Activated CD8-positive, alpha-beta memory T cell treated with anti-CD3 and anti-CD28 coated beads for 36 hours (primary cell): Measurements from ENCODE around the gene PFKFB3. TPM values are rescaled to one million over a fixed set of nuclear protein-coding genes. Genes with fewer than 3 reads are reported as not detected.
"Not testable (repeated sequence)": the region's sequence is repeated elsewhere in the genome, so short reads cannot be mapped to it uniquely, and the experiment has no call there.

Experiments
- CTCF ChIA-PET: fragments of 350-600 bp; sonication (Branson Sonifier 250); formaldehyde crosslinking; loops from one replicate; lab custom pipeline; 2021; ENCODE audit warnings: antibody characterized with exemption; lab: Charles Lee
- POLR2A ChIA-PET: fragments of 350-600 bp; sonication (Branson Sonifier 250); formaldehyde crosslinking; loops from one replicate; lab custom pipeline; 2021; ENCODE audit warnings: antibody characterized with exemption; lab: Charles Lee
- total RNA-seq, 2 experiments: library from RNA; stranded (reverse); gene quantifications; one replicate each; pipeline ENCODE4 v1.2.3, GENCODE V29; 2021

The PFKFB3 gene
- total RNA-seq, 2 experiments from 2014 or later: 81.9 to 82.1 TPM

DNA sequence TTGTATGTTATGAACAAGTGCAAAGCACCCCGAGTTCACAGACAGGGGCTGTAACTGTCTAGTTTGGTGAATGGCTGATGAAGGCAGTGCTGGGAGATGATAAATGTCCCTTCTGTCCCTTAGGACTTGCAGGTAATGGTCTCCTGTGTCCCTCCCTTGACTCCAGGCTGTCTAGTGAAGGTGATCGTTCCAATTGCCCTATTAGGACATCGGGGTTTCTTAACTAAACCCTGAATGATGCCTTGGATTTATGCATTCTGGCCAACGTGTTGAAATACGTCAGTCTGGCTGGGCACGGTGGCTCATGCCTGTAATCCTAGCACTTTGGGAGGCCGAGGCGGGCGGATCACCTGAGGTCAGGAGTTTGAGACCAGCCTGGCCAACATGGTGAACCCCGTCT is 69.4 kb downstream of the PFKFB3 start:
- ChIA-PET CTCF (no interaction called here), POLR2A (interaction anchor here (0.9 kb wide), 1 partner anchor 70 kb away, joined by 3 read pairs; the partner anchor contains the start of gene PFKFB3)

DNA sequence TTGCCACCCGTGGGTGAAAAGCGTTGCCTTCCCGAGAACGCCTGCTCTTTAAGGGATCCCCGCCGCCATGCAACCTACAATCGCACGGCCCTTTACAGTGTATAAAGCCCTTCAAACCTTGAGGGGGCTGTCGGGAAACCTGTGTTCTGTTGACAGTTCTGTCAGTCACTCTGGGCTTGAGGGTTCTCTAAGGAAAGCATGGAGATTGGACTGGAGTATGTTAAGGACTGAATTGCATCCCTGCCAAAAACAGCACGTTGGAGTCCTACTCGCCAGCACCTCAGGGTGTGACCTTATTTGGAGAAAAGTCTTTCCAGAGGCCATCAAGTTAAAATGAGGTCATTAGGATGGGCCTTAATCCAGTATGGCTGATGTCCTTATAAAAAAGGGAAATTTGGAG is 70.6 kb downstream of the PFKFB3 start:
- ChIA-PET CTCF (interaction anchor here (0.6 to 0.7 kb wide), 3 partner anchors 18 to 295 kb away, joined by 3 to 5 read pairs (median 3); no protein-coding TSS in a partner anchor), POLR2A (no interaction called here)

DNA sequence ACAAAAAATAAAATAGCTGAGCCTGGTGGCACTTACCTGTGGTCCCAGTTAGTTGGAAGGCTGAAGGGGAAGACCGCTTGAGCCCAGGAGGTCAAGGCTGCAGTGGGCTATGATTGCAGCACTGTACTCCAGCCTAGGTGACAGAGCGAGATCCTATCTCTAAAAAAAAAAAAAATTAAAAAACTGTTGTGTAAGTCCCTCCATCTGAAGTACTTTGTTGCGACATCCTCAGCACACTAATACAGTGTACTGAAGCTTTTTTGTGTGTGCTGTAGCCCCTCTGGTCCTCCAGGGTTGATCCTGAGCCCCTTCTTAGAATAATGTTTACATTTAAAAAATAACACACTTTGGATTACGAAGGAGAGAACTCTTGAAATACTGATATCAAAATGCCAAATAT is 71.3 kb downstream of the PFKFB3 start:
- ChIA-PET POLR2A (no interaction called here), CTCF (interaction anchor here (0.9 to 2.1 kb wide), 2 partner anchors 127 to 190 kb away, joined by 3 to 8 read pairs; no protein-coding TSS in a partner anchor)

DNA sequence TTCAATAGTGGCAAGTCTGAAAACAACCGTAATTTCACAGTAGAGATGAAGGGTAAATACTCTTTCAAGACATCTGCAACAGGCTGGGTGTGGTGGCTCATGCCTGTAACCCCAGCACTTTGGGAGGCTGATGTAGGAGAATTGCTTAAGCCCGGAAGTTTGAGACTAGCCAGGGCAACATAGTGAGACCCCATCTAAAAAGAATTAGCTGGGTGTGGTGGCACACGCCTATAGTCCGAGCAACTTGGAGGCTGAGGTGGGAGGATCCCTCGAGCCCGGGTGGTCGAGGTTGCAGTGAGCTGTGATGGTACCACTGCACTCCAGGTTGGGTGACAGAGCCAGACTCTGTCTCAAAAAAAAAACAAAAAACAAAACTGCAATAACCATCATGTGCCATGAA is 71.8 kb downstream of the PFKFB3 start:
- CTCF ChIA-PET: interaction anchor here (0.9 to 2.1 kb wide), 3 partner anchors 73 to 190 kb away, joined by 3 to 9 read pairs (median 8); no protein-coding TSS in a partner anchor

DNA sequence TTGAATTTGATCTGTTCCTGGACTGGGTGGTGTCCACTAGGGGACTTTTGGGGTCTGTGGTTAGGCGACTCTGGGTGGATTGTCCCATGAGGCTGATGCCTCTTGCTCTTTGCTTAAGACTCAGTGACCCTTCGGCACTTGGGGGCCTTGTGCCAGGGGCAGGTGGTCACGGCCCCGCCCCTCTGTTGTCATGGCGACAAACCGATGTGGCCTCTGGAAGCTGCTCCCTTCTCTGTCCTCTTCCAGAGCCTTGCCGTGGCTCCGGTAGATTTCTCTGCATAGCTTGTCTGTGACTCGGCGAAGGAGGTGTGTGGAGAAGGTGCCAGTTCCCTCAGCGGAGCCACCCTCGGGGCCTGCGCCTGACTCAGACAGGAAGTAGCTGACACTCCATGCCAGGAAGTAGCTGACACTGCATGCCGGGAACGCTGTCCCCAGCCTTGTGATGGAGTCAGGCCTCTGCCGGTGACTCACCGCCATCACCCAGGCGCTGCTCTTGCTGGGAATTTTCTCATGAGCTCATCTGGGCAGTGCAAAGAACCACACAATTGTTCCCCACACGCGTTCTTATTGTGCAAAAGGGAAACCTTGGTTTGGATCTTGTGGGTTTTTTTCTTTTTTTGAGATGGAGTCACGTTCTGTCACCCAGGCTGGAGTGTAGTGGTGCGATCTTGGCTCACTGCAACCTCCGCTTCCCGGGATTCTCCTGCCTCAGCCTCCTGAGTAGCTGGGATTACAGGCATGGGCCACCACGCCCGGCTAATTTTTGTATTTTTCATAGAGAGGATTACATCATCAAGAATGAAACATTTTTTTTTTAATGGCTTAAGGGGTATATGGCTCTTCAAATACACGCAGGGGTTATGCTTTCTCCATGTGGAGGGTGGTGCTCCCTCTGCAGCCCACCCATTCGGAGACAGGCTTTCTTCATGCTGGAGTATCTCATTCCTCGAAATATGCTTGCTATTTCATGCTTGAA is 72.6 kb downstream of the PFKFB3 start:
- ChIA-PET CTCF (interaction anchor here (0.6 to 2.1 kb wide), 5 partner anchors 10 to 191 kb away, joined by 3 to 9 read pairs (median 8); partner anchors contain the start of gene PFKFB3), POLR2A (interaction anchor here (0.6 to 1.3 kb wide), 6 partner anchors 20 to 131 kb away, joined by 3 to 14 read pairs (median 4); partner anchors contain the start of gene PFKFB3)

More for the DNA sequence above, 71.8 kb downstream of the PFKFB3 start:
- POLR2A ChIA-PET: interaction anchor here (0.6 to 1.3 kb wide), 4 partner anchors 21 to 100 kb away, joined by 3 to 14 read pairs (median 8); partner anchors contain the start of gene PFKFB3

DNA sequence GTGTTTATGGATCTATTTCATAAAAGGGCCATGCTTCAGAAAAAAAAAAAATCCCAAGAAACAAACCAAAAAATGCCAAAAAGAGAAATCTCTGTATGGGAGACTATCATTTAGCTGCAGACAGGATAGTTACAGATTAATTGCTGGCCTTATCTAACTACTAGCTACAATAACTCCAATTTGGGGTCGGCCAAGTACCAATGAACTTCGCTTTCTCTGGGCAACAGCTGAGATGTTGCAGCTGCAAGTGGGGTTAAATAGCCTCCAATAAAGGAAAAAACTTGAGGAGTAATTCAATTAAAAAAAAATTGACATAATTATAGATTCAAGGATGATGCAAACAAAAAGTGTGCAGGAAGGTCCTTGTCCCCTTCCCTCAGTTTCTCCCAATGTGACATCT is 73.6 kb downstream of the PFKFB3 start:
- POLR2A ChIA-PET: no interaction called here
- CTCF ChIA-PET: no interaction called here

DNA sequence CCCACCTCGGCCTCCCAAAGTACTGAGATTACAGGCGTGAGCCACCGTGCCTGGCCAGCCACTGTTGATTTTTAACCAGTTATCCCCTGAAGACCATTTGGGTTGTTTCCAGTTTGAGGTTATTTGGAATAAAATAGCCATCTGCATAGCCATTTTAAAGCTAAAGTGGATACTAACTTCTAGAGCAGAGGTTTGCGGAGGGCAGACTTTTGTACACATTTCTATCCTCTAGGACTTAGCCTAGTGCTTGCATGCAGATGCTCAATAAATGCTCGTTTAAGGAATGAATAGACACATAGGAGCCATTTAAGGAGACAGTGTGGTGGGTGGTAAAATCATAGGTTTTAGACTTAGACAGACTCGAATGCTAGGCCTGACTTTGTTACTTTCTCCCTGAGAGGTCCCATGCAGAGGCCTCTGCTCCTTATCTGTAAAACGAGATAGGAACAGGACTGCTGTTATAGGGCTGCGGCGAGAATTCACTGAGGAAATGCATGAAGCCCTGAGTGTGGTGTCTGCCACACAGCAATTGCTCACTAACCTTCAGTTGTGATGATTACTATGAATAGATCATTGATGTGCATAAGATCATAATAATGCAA is 75.9 kb downstream of the PFKFB3 start:
- CTCF ChIA-PET: no interaction called here

DNA sequence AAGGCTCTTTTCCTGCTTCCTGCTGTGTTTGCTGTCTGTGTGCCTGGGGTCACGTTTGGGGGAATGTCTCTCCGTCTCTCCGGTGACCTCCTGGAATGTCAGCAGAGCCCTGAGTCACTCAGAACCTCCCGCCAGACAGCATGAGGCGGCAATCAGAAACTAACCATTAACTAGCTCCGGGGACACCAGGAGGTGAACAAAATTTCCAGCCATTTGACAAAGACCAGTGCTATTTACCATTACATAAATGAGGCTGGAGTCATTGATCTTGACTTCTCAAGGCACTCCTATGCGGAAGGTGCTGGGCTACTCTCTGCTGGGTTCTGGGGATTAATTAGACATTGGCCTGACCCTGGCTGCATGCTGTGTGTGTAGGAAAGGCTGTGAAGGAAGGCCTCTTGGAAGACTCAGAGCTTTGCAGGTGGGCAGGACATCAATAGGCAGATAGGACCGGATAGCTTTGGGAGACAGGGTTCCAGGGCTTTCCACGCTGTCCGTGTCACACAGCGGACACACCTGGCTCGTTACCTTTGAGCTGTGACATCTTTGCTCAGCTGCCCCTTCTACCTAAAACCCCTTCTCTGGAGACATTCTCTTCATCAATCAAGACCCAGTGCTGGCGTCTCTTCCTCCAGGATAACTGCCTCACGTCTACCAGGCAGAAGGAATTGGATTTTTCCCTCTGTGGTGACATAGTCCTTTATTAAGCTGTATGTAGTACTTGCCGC is 77.0 kb downstream of the PFKFB3 start:
- ChIA-PET POLR2A (interaction anchor here (0.6 kb wide), 1 partner anchor 1563 kb away, joined by 10 read pairs; no protein-coding TSS in a partner anchor), CTCF (no interaction called here)

More for the DNA sequence above, 75.9 kb downstream of the PFKFB3 start:
- POLR2A ChIA-PET: no interaction called here

DNA sequence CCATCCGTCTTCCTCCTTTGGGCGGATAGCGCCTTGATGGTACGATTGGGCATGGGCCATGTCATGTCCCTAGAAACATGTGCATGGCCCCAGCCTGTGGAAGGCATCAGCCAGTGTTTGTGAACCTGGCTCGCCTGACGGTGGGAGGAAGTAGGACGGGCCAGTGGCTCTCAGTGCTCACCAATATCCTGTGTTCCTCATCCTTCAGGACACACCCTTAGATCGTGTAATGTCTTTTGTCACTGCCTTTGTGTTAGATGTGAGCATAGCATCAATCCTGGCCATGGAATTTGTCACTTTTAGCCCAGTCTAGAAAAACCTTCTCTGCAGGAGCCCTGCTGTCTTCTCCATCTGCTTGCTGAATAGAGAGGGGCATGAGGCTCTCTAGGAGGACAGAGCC is 77.6 kb downstream of the PFKFB3 start:
- ChIA-PET CTCF (no interaction called here), POLR2A (no interaction called here)

DNA sequence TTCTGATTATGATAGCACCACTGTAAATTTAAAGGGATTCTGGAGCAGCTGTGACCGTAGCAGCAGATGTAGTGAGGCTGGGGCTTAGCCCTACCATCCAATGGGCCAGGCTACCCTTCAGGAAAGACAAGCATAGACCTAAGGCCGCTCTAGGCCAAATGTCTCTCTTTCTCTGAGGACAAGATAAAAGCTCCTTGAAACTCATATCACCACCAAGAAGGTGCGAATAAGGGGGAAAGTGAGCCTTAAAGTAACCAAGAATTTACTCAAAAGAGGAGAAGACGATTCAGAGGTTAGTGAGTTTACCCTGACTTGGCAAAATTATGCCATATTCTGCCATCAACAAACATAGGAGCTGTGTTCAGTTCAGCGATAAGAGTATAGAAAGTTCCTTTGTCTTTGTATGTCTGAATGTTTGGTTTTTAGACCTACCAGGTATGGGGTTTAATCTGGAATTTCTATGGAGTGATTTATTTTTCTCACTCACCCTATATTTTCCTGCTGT is 79.8 kb downstream of the PFKFB3 start:
- CTCF ChIA-PET: interaction anchor here (1.3 kb wide), 1 partner anchor 80 kb away, joined by 4 read pairs; the partner anchor contains the start of gene PFKFB3
- POLR2A ChIA-PET: no interaction called here

DNA sequence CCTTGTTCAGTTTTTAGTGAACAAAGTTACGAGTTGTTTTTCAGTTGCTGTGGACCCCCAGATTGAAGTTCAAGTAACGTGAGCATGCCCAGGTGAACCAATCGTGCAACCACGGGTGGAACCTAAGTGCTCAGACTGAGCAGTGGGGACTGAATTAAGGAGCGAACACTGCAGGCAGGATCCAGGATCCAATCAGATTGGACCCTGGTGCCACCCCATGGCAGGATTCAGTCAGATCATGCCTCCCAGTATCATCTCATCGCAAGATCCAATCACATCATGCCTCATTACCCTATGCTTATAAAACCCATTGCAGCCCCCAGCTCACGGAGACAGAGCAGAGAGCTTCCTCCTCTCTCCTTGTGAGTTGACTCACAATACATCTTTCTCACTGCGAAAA is 80.9 kb downstream of the PFKFB3 start:
- ChIA-PET CTCF (interaction anchor here (1.4 kb wide), 1 partner anchor 117 kb away, joined by 3 read pairs; no protein-coding TSS in a partner anchor), POLR2A (interaction anchor here (0.7 kb wide), 1 partner anchor 154 kb away, joined by 3 read pairs; no protein-coding TSS in a partner anchor)

DNA sequence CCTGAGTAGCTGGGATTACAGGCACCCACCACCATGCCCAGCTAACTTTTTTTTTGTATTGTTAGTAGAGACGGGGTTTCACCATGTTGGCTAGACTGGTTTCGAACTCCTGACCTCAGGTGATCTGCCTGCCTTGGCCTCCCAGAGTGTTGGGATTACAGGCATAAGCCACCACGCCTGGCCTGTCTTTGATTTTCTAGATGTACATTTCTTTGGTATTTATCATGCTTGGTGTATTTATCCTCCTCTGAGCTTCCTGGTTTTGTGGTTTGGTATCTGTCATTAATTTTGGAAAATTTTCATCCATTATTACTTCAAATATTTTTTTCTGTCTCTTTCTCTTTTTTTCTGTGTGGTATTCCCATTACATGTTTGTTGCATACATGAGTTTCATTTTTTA is 87.9 kb downstream of the PFKFB3 start:
- POLR2A ChIA-PET: not testable (repeated sequence)
- CTCF ChIA-PET: interaction anchor here (0.7 to 1.7 kb wide), 3 partner anchors 13 to 207 kb away, joined by 3 to 7 read pairs (median 4); partner anchors contain the start of gene PFKFB3

DNA sequence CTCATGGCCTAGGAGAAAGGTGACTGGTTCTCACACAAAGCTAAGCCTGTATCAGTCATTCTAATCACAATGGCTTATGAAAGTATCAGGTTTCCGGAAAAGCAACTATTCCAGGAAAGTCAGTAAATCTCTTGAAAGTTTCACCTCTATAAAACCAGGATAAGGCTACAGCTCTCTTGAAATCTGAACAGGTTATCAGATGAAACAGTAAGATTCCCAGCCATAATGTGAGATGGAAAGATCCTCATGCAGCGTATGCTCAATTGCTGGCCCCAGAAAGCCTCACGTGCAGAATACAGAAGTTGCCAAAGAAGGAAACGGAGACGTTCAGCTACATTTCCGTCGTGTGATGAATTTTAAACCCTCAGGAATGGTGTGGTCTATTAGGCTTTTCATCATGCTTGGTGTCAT is 90.0 kb downstream of the PFKFB3 start:
- POLR2A ChIA-PET: no interaction called here
- CTCF ChIA-PET: interaction anchor here (0.7 to 1.1 kb wide), 2 partner anchors 71 to 168 kb away, joined by 4 to 5 read pairs; no protein-coding TSS in a partner anchor

DNA sequence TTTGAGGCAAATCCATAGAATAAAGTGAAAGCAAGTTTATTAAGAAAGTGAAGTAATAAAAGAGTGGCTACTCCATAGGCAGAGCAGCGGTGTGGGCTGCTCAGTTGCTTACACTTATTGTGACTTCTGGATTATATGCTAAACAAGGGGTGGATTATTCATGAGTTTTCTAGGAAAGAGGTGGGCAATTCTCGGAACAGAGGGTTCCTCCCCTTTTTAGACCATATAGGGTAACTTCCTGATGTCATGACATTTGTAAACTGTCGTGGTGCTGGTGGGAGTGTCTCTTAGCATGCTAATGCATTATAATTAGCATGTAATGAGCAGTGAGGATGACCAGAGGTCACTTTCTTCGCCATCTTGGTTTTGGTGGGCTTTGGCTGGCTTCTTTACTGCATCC is 93.7 kb downstream of the PFKFB3 start:
- CTCF ChIA-PET, POLR2A ChIA-PET: not testable (repeated sequence)

DNA sequence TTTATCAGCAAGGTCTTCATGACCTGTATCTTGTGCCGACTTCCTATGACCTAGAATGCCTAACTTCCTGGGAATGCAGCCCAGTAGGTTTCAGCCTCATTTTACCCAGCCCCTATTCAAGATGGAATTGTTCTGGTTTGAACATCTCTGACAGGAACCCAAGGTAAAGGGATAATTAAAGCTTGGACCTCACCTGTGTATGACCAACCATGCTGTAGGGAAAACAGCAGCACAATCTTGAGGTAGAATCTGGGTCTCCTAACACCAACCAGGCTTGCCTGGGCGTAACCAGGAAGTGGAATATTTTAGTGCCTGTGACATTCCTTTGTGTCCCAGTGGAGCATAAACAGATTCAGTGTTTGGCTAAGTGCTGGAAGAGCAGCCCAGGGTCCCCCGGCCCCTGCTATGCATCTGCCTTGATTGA is 94.1 kb downstream of the PFKFB3 start:
- CTCF ChIA-PET: no interaction called here
- POLR2A ChIA-PET: no interaction called here

DNA sequence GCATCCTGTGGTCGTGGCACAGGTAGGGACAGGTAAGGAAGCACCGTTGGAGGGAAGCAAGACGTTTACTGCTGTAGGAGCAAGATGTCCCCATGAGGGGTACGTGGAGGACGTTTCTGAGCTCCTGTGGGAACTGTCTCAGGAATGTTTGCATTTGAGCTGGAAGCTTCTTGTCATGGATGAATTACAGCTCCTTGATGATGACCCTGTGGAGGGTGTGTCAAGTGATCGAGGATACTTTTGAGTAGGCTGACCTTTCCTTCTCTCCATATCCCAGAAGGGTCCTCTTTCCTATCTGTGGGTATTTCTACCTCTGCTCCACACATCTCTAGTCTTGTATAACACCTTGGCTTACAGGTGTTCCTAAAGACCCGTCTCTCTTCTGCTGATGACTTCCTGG is 94.8 kb downstream of the PFKFB3 start:
- ChIA-PET CTCF (no interaction called here), POLR2A (no interaction called here)

DNA sequence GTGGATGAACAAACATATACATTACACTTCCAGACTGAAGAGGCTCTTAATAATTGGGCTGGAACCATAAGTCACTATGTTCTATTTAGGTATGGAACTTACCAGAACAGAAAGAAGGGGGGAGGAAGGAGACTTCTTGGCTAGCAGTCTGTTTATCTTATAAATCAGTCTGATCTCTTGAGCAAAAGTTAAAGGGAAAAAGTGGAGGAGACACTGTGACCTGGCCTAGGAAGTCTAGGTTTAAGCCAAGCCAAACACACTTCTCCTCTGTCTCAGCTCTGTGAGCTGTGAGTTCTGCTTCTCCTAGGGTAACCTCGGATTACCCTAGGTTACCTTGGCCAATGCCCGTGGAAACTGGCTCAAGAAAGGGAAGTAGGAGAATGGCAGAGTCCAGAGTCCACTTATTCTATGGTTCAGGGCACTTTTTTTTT is 95.2 kb downstream of the PFKFB3 start:
- CTCF ChIA-PET: no interaction called here

DNA sequence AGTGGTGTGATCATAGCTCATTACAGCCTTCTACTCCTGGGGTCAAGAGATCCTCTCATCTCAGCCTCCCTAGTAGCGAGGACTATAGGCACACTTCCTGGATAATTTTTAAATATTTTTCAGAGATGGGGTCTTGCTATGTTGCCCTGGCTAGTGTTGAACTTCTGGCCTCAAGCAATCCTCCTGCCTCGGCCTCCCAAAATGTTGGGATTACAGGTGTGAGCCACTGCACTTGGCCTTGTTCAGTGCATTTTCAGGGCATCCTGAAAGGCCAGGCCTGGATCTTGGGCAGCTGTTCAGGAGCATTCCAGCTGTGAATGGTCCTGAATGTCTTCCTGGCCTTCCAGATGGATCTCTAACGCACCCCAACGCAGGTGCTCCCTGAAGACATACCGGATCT is 95.7 kb downstream of the PFKFB3 start:
- POLR2A ChIA-PET: no interaction called here
- CTCF ChIA-PET: no interaction called here

More for the DNA sequence above, 95.2 kb downstream of the PFKFB3 start:
- POLR2A ChIA-PET: no interaction called here
